Mesenchymal stem cell (in vitro differentiated cells and primary cell): Measurements from ENCODE around the gene CCNDBP1.
"Not testable (repeated sequence)": the region's sequence is repeated elsewhere in the genome, so short reads cannot be mapped to it uniquely, and the experiment has no call there.

Source experiments
- DNase-seq: peaks from one replicate; pipeline ENCODE4 v3.0.0-alpha.2; 2013
- H2AFZ ChIP-seq: one replicate; pipeline ENCODE4 v1.6.1; 2013; ENCODE audit warnings: low read depth, mild to moderate bottlenecking, control low read depth, inconsistent platforms, low read length, moderate library complexity
- H2AK5ac ChIP-seq: 2 replicates; pipeline ENCODE4 v1.6.1; 2013; ENCODE audit warnings: low read length, moderate library complexity, mild to moderate bottlenecking, inconsistent platforms; ENCODE audit not compliant: severe bottlenecking
- H2BK120ac ChIP-seq: one replicate; pipeline ENCODE4 v1.6.1; 2013; ENCODE audit warnings: low read depth, mild to moderate bottlenecking, inconsistent platforms, low read length, moderate library complexity
- H2BK12ac ChIP-seq, 2 experiments: one replicate each; pipeline ENCODE4 v1.6.1; 2013; ENCODE audit warnings: inconsistent platforms in 2 of 2, low read length in 2 of 2, mild to moderate bottlenecking in 2 of 2, moderate library complexity in 2 of 2, control low read depth in 1 of 2
- H2BK15ac ChIP-seq: one replicate; pipeline ENCODE4 v1.6.1; 2013; ENCODE audit warnings: mild to moderate bottlenecking, low read depth, inconsistent platforms; ENCODE audit not compliant: poor library complexity, severe bottlenecking
- H2BK5ac ChIP-seq: 2 replicates; pipeline ENCODE4 v1.6.1; 2013; ENCODE audit warnings: low read depth, mild to moderate bottlenecking, low read length, control low read depth, inconsistent platforms; ENCODE audit not compliant: poor library complexity, severe bottlenecking
- H3K14ac ChIP-seq, 2 experiments: one replicate each; pipeline ENCODE4 v1.6.1; 2013; ENCODE audit warnings: inconsistent platforms in 2 of 2, low read length in 2 of 2, control low read depth in 1 of 2, mild to moderate bottlenecking in 1 of 2, moderate library complexity in 1 of 2
- H3K18ac ChIP-seq, 2 experiments: one replicate each; pipeline ENCODE4 v1.6.1; 2013; ENCODE audit warnings: inconsistent platforms in 2 of 2, low read length in 2 of 2, control low read depth in 1 of 2, low read depth in 1 of 2, mild to moderate bottlenecking in 1 of 2
- H3K23ac ChIP-seq, 2 experiments: one replicate each; pipeline ENCODE4 v1.6.1; 2013; ENCODE audit warnings: inconsistent platforms in 2 of 2, low read length in 2 of 2, mild to moderate bottlenecking in 2 of 2, moderate library complexity in 2 of 2, control low read depth in 1 of 2
- H3K27ac ChIP-seq: 2 replicates; pipeline ENCODE4 v1.5.1; 2013; ENCODE audit warnings: mild to moderate bottlenecking, moderate library complexity, low read length, control low read depth, inconsistent platforms; ENCODE audit not compliant: poor library complexity, severe bottlenecking
- H3K27me3 ChIP-seq, 2 experiments: 2 replicates each; pipeline versions ENCODE4 v1.6.1 to v1.7.0; 2013; ENCODE audit warnings: low read length in 2 of 2, mild to moderate bottlenecking in 2 of 2, moderate library complexity in 2 of 2, control low read depth in 1 of 2, inconsistent platforms in 1 of 2; ENCODE audit not compliant: control insufficient read depth in 1 of 2, insufficient read depth in 1 of 2
- H3K36me3 ChIP-seq, 2 experiments: 2 replicates each; pipeline versions ENCODE4 v1.6.1 to v1.7.0; 2013; ENCODE audit warnings: low read length in 2 of 2, control low read depth in 1 of 2, inconsistent platforms in 1 of 2, low read depth in 1 of 2, mild to moderate bottlenecking in 1 of 2; ENCODE audit not compliant: insufficient read depth in 2 of 2, control insufficient read depth in 1 of 2
- H3K4ac ChIP-seq, 2 experiments: one replicate each; pipeline ENCODE4 v1.6.1; 2013; ENCODE audit warnings: inconsistent platforms in 2 of 2, low read length in 2 of 2, mild to moderate bottlenecking in 2 of 2, moderate library complexity in 2 of 2, control low read depth in 1 of 2, low read depth in 1 of 2
- H3K4me1 ChIP-seq: 2 replicates; pipeline ENCODE4 v1.6.1; 2013; ENCODE audit warnings: low read depth, low read length, control low read depth; ENCODE audit not compliant: control insufficient read depth, insufficient read depth
- H3K4me2 ChIP-seq: 2 replicates; pipeline ENCODE4 v1.6.1; 2013; ENCODE audit warnings: low read length, mild to moderate bottlenecking, inconsistent platforms; ENCODE audit not compliant: poor library complexity, severe bottlenecking
- H3K4me3 ChIP-seq, 2 experiments: 2 replicates each; pipeline versions ENCODE4 v1.5.1 to v1.7.0; 2013; ENCODE audit warnings: low read length in 2 of 2, mild to moderate bottlenecking in 2 of 2, control low read depth in 1 of 2, low read depth in 1 of 2; ENCODE audit not compliant: insufficient read depth in 1 of 2
- H3K79me1 ChIP-seq: replicated peaks from 2 replicates; pipeline ENCODE4 v1.6.1; 2013; ENCODE audit warnings: mild to moderate bottlenecking, control low read depth, low read length, inconsistent platforms; ENCODE audit not compliant: poor library complexity, severe bottlenecking
- H3K9ac ChIP-seq: 2 replicates; pipeline ENCODE4 v1.7.0; 2013; ENCODE audit warnings: mild to moderate bottlenecking, low read length, moderate library complexity
- H3K9me3 ChIP-seq: 2 replicates; pipeline ENCODE4 v1.7.0; 2013; ENCODE audit warnings: mild to moderate bottlenecking, low read length; ENCODE audit not compliant: control insufficient read depth
- H4K8ac ChIP-seq: one replicate; pipeline ENCODE4 v1.6.1; 2013; ENCODE audit warnings: inconsistent platforms, mild to moderate bottlenecking, low read length, moderate library complexity
- H4K91ac ChIP-seq: one replicate; pipeline ENCODE4 v1.6.1; 2013; ENCODE audit warnings: mild to moderate bottlenecking, low read length, inconsistent platforms
- WGBS: methylation state at CpG from one replicate; pipeline ENCODE4 v1.1.7; 2013; ENCODE audit warnings: mixed read lengths; 5-methylcytosine and 5-hydroxymethylcytosine counted together

Gene CCNDBP1

GRCh38 chr15:43165801-43166325 is 19.3 kb upstream of the CCNDBP1 start:
- Histone ChIP-seq H2AFZ (no peak overlapping the region), H2BK15ac (no peak overlapping the region), H3K4me3 (no peak overlapping the region), H4K91ac (no peak overlapping the region), H3K14ac (no peak overlapping the region), H2BK5ac (no peak overlapping the region), H3K9ac (no peak overlapping the region), H3K9me3 (no peaks in the 10 kb centered on the region), H2BK12ac (no peak overlapping the region), H3K79me1 (no peaks in the 10 kb centered on the region), H3K4me2 (no peak overlapping the region), H2BK120ac (no peak overlapping the region), H3K23ac (no peak overlapping the region), H3K4ac (no peak overlapping the region), H2AK5ac (no peak overlapping the region), H3K27ac (peak overlapping the region; percentile 40), H3K27me3 (no peaks in the 10 kb centered on the region), H4K8ac (no peak overlapping the region), H3K36me3 (peaks cover 0 to 40% of the 10 kb centered on the region in 2 experiments), H3K4me1 (peaks cover 4% of the 10 kb centered on the region), H3K18ac (no peak overlapping the region)
- no peak for DNase-seq
- WGBS, result 100% methylated on average over 1 of the region's 2 CpGs

GRCh38 chr15:43167261-43167660 is 17.9 kb upstream of the CCNDBP1 start:
- WGBS, result 99% methylated on average over 11 of the region's 28 CpGs
- H3K18ac ChIP-seq, H2BK15ac ChIP-seq, H2BK12ac ChIP-seq, H3K79me1 ChIP-seq, H4K91ac ChIP-seq, H4K8ac ChIP-seq, H3K4ac ChIP-seq, H3K23ac ChIP-seq, H3K9ac ChIP-seq, H3K9me3 ChIP-seq, H2BK5ac ChIP-seq, H3K4me3 ChIP-seq, H2BK120ac ChIP-seq, H2AFZ ChIP-seq, H3K27me3 ChIP-seq, H3K14ac ChIP-seq, H2AK5ac ChIP-seq, H3K27ac ChIP-seq, H3K4me1 ChIP-seq, H3K4me2 ChIP-seq, DNase-seq: not testable (repeated sequence)
- peaks cover 0 to 35% of the 10 kb centered on the region in 2 experiments for H3K36me3 ChIP-seq

DNA sequence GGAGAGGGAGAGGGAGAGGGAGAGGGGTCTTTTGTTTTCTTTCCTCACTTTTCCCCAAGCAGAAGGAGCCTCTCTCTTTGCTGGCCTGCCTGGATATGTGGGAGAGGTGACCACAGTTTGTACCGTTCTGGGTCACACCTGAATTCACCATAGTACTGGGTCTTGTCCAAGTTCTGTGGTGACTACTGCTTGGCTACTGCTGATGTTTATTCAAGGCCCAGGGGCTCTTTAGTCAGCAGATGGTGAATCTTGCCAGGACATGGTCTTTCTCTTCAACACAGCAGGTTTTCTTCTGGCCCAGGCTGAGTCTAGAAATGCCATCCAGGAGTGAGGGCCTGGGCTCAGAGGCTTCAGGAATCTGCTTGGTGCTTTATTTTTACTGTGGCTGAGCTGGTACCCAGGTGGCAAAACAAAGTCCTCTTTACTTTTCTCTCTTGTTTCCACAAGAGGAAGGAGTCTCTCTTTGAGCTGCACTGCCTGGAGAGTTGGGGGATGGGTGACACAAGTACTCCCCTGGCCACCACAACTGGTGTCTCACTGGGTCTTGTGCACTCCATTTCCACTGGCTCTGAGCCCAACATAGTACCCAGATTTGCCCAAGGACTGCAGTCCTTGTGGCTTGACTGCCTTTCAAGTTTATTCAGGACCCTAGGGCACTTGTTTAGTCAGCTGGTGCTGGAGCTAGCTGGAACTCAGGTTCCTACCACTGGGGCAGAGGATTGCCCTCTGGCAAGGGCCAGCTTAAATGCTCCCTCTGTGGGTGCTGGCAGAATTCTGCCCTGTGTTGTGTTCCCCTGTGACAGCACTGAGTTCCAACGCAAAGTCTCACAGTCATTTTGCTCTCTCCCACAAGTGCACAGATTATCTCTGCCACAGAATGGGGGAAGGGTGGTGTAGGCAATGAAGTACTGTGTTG is 16.8 kb upstream of the CCNDBP1 start:
- H3K4me2 ChIP-seq, result no peak overlapping the region
- 76% methylated on average over 2 of the region's 2 CpGs for WGBS
- H2BK120ac ChIP-seq, result no peak overlapping the region
- H2AK5ac ChIP-seq, result no peak overlapping the region
- peak overlapping the region; percentile 41 for H3K9ac ChIP-seq
- H2BK15ac ChIP-seq, result no peak overlapping the region
- no peaks in the 10 kb centered on the region for H3K9me3 ChIP-seq
- H3K18ac ChIP-seq, result peak overlapping the region in 1 of 2 experiments; percentile 40
- H3K23ac ChIP-seq, result no peak overlapping the region
- no peak overlapping the region for H3K4me3 ChIP-seq
- H3K36me3 ChIP-seq, result peaks cover 0 to 41% of the 10 kb centered on the region in 2 experiments
- DNase-seq, result peak; percentile 32
- H3K27me3 ChIP-seq, result no peaks in the 10 kb centered on the region
- H2AFZ ChIP-seq, result no peak overlapping the region
- H3K4ac ChIP-seq, result no peak overlapping the region
- peak overlapping the region; percentile 45 for H4K91ac ChIP-seq
- peaks cover 4% of the 10 kb centered on the region for H3K4me1 ChIP-seq
- H3K27ac ChIP-seq, result no peak overlapping the region
- no peak overlapping the region for H2BK12ac ChIP-seq
- H3K79me1 ChIP-seq, result no peaks in the 10 kb centered on the region
- H2BK5ac ChIP-seq, result no peak overlapping the region
- H4K8ac ChIP-seq, result no peak overlapping the region
- H3K14ac ChIP-seq, result no peak overlapping the region

- Histone ChIP-seq H3K27ac (no peak overlapping the region), H3K14ac (no peak overlapping the region), H3K23ac (no peak overlapping the region), H3K27me3 (no peaks in the 10 kb centered on the region), H2BK120ac (no peak overlapping the region), H2AFZ (no peak overlapping the region), H3K4me1 (peaks cover 4% of the 10 kb centered on the region), H4K91ac (no peak overlapping the region), H3K4me2 (no peak overlapping the region), H3K9ac (no peak overlapping the region), H3K9me3 (no peaks in the 10 kb centered on the region), H2BK5ac (no peak overlapping the region), H3K18ac (no peak overlapping the region), H3K36me3 (peaks cover 0 to 36% of the 10 kb centered on the region in 2 experiments), H3K4me3 (no peak overlapping the region), H3K4ac (no peak overlapping the region), H2BK15ac (no peak overlapping the region), H2BK12ac (no peak overlapping the region), H3K79me1 (no peaks in the 10 kb centered on the region), H4K8ac (no peak overlapping the region), H2AK5ac (no peak overlapping the region)
- peak; percentile 24 for DNase-seq
- WGBS, result 66% methylated on average over 4 of the region's 4 CpGs
These were observed 15.3 kb upstream of the CCNDBP1 start for GRCh38 chr15:43169888-43170287.
